ENCODE measurements around the gene PROK2.

DNA sequence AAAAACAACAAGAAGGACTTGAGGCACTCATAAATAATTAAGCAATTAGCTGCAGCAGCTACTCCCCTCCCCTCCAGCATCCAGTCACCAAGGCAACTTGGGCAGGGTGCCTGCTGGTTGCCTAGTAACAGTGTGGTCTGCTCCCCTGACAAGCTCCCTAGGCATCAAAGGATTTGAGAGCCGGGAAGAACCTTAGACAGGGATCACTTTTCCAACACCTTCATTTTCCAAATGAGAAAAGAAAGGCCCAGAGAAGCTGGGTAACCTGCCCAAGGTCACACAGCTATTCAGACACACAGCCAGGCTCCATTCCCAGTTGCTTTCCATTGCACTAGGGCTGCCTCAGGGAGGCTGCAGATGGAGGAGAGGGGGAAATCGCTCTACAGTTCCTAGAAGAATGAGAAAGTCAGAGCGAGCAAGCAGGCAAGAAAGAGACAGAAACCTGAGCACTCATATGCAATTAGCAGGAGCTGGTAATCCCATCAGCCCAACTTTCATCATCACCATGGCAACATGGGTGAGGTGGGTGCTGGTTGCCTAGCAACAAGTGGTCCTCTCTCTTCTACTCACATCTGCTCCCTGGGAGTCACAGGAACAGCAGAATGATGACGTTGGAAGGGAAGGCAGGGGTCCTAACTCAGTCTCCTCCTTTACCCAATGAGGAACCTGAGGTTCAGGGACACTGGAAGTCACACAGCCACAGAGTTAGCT, 56.2 kb downstream of the PROK2 start:
- TF ChIP-seq, protein P1, sequence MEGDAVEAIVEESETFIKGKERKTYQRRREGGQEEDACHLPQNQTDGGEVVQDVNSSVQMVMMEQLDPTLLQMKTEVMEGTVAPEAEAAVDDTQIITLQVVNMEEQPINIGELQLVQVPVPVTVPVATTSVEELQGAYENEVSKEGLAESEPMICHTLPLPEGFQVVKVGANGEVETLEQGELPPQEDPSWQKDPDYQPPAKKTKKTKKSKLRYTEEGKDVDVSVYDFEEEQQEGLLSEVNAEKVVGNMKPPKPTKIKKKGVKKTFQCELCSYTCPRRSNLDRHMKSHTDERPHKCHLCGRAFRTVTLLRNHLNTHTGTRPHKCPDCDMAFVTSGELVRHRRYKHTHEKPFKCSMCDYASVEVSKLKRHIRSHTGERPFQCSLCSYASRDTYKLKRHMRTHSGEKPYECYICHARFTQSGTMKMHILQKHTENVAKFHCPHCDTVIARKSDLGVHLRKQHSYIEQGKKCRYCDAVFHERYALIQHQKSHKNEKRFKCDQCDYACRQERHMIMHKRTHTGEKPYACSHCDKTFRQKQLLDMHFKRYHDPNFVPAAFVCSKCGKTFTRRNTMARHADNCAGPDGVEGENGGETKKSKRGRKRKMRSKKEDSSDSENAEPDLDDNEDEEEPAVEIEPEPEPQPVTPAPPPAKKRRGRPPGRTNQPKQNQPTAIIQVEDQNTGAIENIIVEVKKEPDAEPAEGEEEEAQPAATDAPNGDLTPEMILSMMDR (conservative IDR thresholded peaks at IDR 0.05; ENCODE audit: low read depth, low read length), result no peak
- no peak for TF ChIP-seq EZH2 (IDR thresholded peaks at IDR 0.05; ENCODE audit: low read length, unreplicated experiment)
- TF ChIP-seq EZH2phosphoT487 (IDR thresholded peaks at IDR 0.05; ENCODE audit: borderline replicate concordance, low read length), result no peak

Measured in PC-3 (cell line).